ENCODE measurements around the gene IL1RAPL1. TPM values are rescaled to one million over a fixed set of nuclear protein-coding genes. Genes with fewer than 3 reads are reported as not detected.

IL1RAPL1 gene
- total and polyA plus RNA-seq, 8 donors = 0.06 to 3.3 (median 0.31) TPM; not detected in 3

- TF ChIP-seq CTCF (IDR thresholded peaks at IDR 0.05) (no peak), EP300 (IDR thresholded peaks at IDR 0.05) (no peak), POLR2A (IDR thresholded peaks at IDR 0.05) (no peak), POLR2AphosphoS5 (IDR thresholded peaks at IDR 0.05) (no peak)
- intact Hi-C loops (cut with DNase I; ENCODE audit: low total_unique reads) = no loop called here
- WGBS, 5 donors = 46 to 75% (median 72%) methylated on average over 3 of the region's 3 CpGs
These were observed 62.3 kb downstream of the IL1RAPL1 start for GRCh38 chrX:28649541-28649940.

GRCh38 chrX:28651186-28651585 is 63.9 kb downstream of the IL1RAPL1 start:
- Histone ChIP-seq H3K36me3 (no peaks in the 10 kb centered on the region), H3K27me3 (no peaks in the 10 kb centered on the region), H3K27ac (no peak overlapping the region), H3K9me3 (peaks cover 0 to 2% (median 0%) of the 10 kb centered on the region in 4 donors), H3K4me3 (no peak overlapping the region), H3K4me1 (no peaks in the 10 kb centered on the region)
- 40 to 81% (median 69%) methylated on average over 1 of the region's 1 CpG for WGBS, 5 donors
- DNase-seq = no peak
- intact Hi-C loops (cut with DNase I; ENCODE audit: low total_unique reads) = no loop called here
- no peak for TF ChIP-seq POLR2A (IDR thresholded peaks at IDR 0.05)
- TF ChIP-seq CTCF (IDR thresholded peaks at IDR 0.05) = no peak
- TF ChIP-seq POLR2AphosphoS5 (IDR thresholded peaks at IDR 0.05) = no peak
- no peak for TF ChIP-seq EP300 (IDR thresholded peaks at IDR 0.05)

More at GRCh38 chrX:28649541-28649940, 62.3 kb downstream of the IL1RAPL1 start:
- Histone ChIP-seq H3K9me3 (no peaks in the 10 kb centered on the region), H3K4me3 (no peak overlapping the region), H3K4me1 (no peaks in the 10 kb centered on the region), H3K27ac (no peak overlapping the region), H3K36me3 (no peaks in the 10 kb centered on the region), H3K27me3 (no peaks in the 10 kb centered on the region)
- DNase-seq = no peak

- 74 to 88% (median 82%) methylated on average over 23 of the region's 23 CpGs for WGBS, 5 donors
- intact Hi-C loops (cut with DNase I; ENCODE audit: low total_unique reads) = no loop called here
- TF ChIP-seq POLR2AphosphoS5 (IDR thresholded peaks at IDR 0.05) (no peak), EP300 (IDR thresholded peaks at IDR 0.05) (no peak), CTCF (IDR thresholded peaks at IDR 0.05) (no peak), POLR2A (IDR thresholded peaks at IDR 0.05) (no peak)
These were observed 72.0 kb downstream of the IL1RAPL1 start for GRCh38 chrX:28659269-28659668.

GRCh38 chrX:28665778-28666177 is 78.5 kb downstream of the IL1RAPL1 start:
- DNase-seq = no peak
- intact Hi-C loops (cut with DNase I; ENCODE audit: low total_unique reads) = no loop called here
- Histone ChIP-seq H3K27ac (no peak overlapping the region), H3K27me3 (peaks cover 0 to 4% (median 0%) of the 10 kb centered on the region in 3 donors), H3K9me3 (no peaks in the 10 kb centered on the region), H3K4me3 (no peak overlapping the region), H3K4me1 (no peaks in the 10 kb centered on the region), H3K36me3 (no peaks in the 10 kb centered on the region)
- 81 to 97% (median 90%) methylated on average over 6 to 10 of the region's 10 CpGs for WGBS, 5 donors
- TF ChIP-seq CTCF (IDR thresholded peaks at IDR 0.05) = no peak
- no peak for TF ChIP-seq POLR2AphosphoS5 (IDR thresholded peaks at IDR 0.05)
- TF ChIP-seq POLR2A (IDR thresholded peaks at IDR 0.05) = no peak
- TF ChIP-seq EP300 (IDR thresholded peaks at IDR 0.05) = no peak

More at GRCh38 chrX:28659269-28659668, 72.0 kb downstream of the IL1RAPL1 start:
- no peaks in the 10 kb centered on the region for H3K36me3 ChIP-seq
- H3K4me3 ChIP-seq = no peak overlapping the region
- DNase-seq = no peak
- no peaks in the 10 kb centered on the region for H3K4me1 ChIP-seq
- H3K9me3 ChIP-seq = peaks cover 0 to 6% (median 0%) of the 10 kb centered on the region in 4 donors
- H3K27me3 ChIP-seq = no peaks in the 10 kb centered on the region
- H3K27ac ChIP-seq = no peak overlapping the region
